PC-3 (cell line): ENCODE results near the gene SCYGR5. TPM values are rescaled to one million over a fixed set of nuclear protein-coding genes. Genes with fewer than 3 reads are reported as not detected.

Experiments
- ATAC-seq: fragments of 200-7000 bp; cut with Tn5 transposase; 2 replicates; pipeline ENCODE4 v1.9.1; 2020; ENCODE audit warnings: mild to moderate bottlenecking, moderate library complexity
- BruUV-seq: library from RNA; stranded (reverse); fragments of 400-500 nt; replicated peaks from 2 replicates; lab custom pipeline; 2021; lab: Mats Ljungman, UMichigan
- CTCF ChIA-PET: fragments of 300-600 bp; sonication (Branson Sonifier 250); formaldehyde crosslinking; loops from one replicate; lab custom pipeline; 2022; ENCODE audit warnings: antibody characterized with exemption; lab: Charles Lee
- POLR2A ChIA-PET: fragments of 300-600 bp; sonication (Branson Sonifier 250); formaldehyde crosslinking; loops from one replicate; lab custom pipeline; 2022; ENCODE audit warnings: antibody characterized with exemption; ENCODE audit not compliant: unreplicated experiment; lab: Charles Lee
- DNase-seq: peaks from one replicate; pipeline ENCODE4 v3.0.0-alpha.2; 2015
- H2AFZ ChIP-seq: fragments of 300-600 bp; sonication (generic); 2 replicates; pipeline ENCODE4 v1.6.0; 2016; ENCODE audit warnings: antibody characterized with exemption, low read length
- H3F3A ChIP-seq: fragments of 300-600 bp; sonication (generic); one replicate; pipeline ENCODE4 v1.6.0; 2017; ENCODE audit warnings: antibody characterized with exemption, low read length, control low read depth, mild to moderate bottlenecking; ENCODE audit not compliant: unreplicated experiment
- H3K27ac ChIP-seq: fragments of 300-600 bp; sonication (generic); 2 replicates; pipeline ENCODE4 v1.5.1; 2016; ENCODE audit warnings: mild to moderate bottlenecking, low read length
- H3K27me3 ChIP-seq: fragments of 300-600 bp; sonication (generic); 2 replicates; pipeline ENCODE4 v1.6.1; 2016; ENCODE audit warnings: low read length, mixed read lengths
- H3K36me3 ChIP-seq: fragments of 300-600 bp; sonication (generic); 2 replicates; pipeline ENCODE4 v1.6.1; 2016; ENCODE audit warnings: low read depth, mixed run types, low read length, mixed read lengths
- H3K4me1 ChIP-seq: fragments of 300-600 bp; sonication (generic); 2 replicates; pipeline ENCODE4 v1.5.1; 2016; ENCODE audit warnings: low read length; ENCODE audit not compliant: insufficient read depth
- H3K4me2 ChIP-seq: fragments of 300-600 bp; sonication (generic); 2 replicates; pipeline ENCODE4 v1.6.0; 2016; ENCODE audit warnings: low read length
- H3K4me3 ChIP-seq: fragments of 300-600 bp; sonication (generic); 2 replicates; pipeline ENCODE4 v1.5.1; 2016; ENCODE audit warnings: mild to moderate bottlenecking, low read length, mixed read lengths
- H3K79me2 ChIP-seq: fragments of 300-600 bp; sonication (generic); 2 replicates; pipeline ENCODE4 v1.6.1; 2017; ENCODE audit warnings: low read length, mixed read lengths
- H3K9ac ChIP-seq: fragments of 300-600 bp; sonication (generic); 2 replicates; pipeline ENCODE4 v1.6.0; 2016; ENCODE audit warnings: mild to moderate bottlenecking, low read length
- H3K9me2 ChIP-seq: fragments of 300-600 bp; sonication (generic); replicated peaks from 2 replicates; pipeline ENCODE4 v1.6.1; 2016; ENCODE audit warnings: mixed run types, low read length, mixed read lengths
- H3K9me3 ChIP-seq: fragments of 300-600 bp; sonication (generic); 2 replicates; pipeline ENCODE4 v1.6.1; 2016; ENCODE audit warnings: low read length, mixed read lengths
- H4K20me1 ChIP-seq: fragments of 300-600 bp; sonication (generic); 2 replicates; pipeline ENCODE4 v1.6.1; 2016; ENCODE audit warnings: low read length, mixed read lengths
- CTCF ChIP-seq: fragments of 300-600 bp; sonication (generic); conservative IDR thresholded peaks from 2 replicates; pipeline ENCODE4 v1.5.1; 2017; ENCODE audit warnings: antibody characterized with exemption, low read depth, mild to moderate bottlenecking, low read length
- EZH2 ChIP-seq: fragments of 300-600 bp; sonication (generic); IDR thresholded peaks from one replicate; pipeline ENCODE4 v1.6.1; 2017; ENCODE audit warnings: antibody characterized with exemption, mild to moderate bottlenecking, low read length; ENCODE audit not compliant: unreplicated experiment
- EZH2phosphoT487 ChIP-seq: fragments of 300-600 bp; sonication (generic); IDR thresholded peaks from 2 replicates; pipeline ENCODE4 v1.6.1; 2018; ENCODE audit warnings: mild to moderate bottlenecking, antibody characterized with exemption, low read length, borderline replicate concordance
- intact Hi-C: fragments of 100-400 bp; cut with micrococcal nuclease; formaldehyde crosslinking; loops from 2 replicates; pipeline ENCODE4 v1.9.0; 2023
- total RNA-seq: library from RNA; depleted of rRNA; stranded (reverse); fragments of >200 nt; gene quantifications from 2 replicates; pipeline ENCODE4 v1.2.3, GENCODE V29; 2014

SCYGR5 gene
- total RNA-seq, 1 experiment from 2014 or later, result not detected

GRCh38 chr2:227653419-227653818, 13.2 kb upstream of the SCYGR5 start:
- ChIA-PET CTCF (no interaction called here), POLR2A (no interaction called here)
- Histone ChIP-seq H3K9me2 (no peaks in the 10 kb centered on the region), H3F3A (no peaks in the 10 kb centered on the region), H3K9me3 (no peaks in the 10 kb centered on the region), H3K36me3 (no peaks in the 10 kb centered on the region), H3K4me3 (no peak overlapping the region), H4K20me1 (no peaks in the 10 kb centered on the region), H3K79me2 (no peaks in the 10 kb centered on the region), H2AFZ (no peak overlapping the region), H3K4me2 (no peak overlapping the region), H3K27me3 (no peaks in the 10 kb centered on the region), H3K27ac (no peak overlapping the region), H3K4me1 (0 out of 2 replicates have a peak, but pooled peaks cover 5% of the 10 kb centered on the region), H3K9ac (no peak overlapping the region)
- no peak for DNase-seq
- ATAC-seq, result no peak
- no TSS peak for BruUV-seq
- TF ChIP-seq EZH2 (no peak), CTCF (no peak), EZH2phosphoT487 (no peak)
- intact Hi-C loops, result no loop called here

- H3K79me2 ChIP-seq, result no peaks in the 10 kb centered on the region
- ChIA-PET POLR2A (no interaction called here), CTCF (no interaction called here)
- no peak overlapping the region for H3K9ac ChIP-seq
- intact Hi-C loops, result no loop called here
- H3K9me2 ChIP-seq, result no peaks in the 10 kb centered on the region
- H3K36me3 ChIP-seq, result no peaks in the 10 kb centered on the region
- TF ChIP-seq CTCF (no peak), EZH2phosphoT487 (no peak), EZH2 (no peak)
- H3K4me2 ChIP-seq, result no peak overlapping the region
- no TSS peak for BruUV-seq
- no peaks in the 10 kb centered on the region for H3K27me3 ChIP-seq
- ATAC-seq (no peak), DNase-seq (no peak)
- H3K27ac ChIP-seq, result no peak overlapping the region
- H3F3A ChIP-seq, result no peaks in the 10 kb centered on the region
- no peak overlapping the region for H2AFZ ChIP-seq
- H3K9me3 ChIP-seq, result no peaks in the 10 kb centered on the region
- 0 out of 2 replicates have a peak, but pooled peaks cover 5% of the 10 kb centered on the region for H3K4me1 ChIP-seq
- H4K20me1 ChIP-seq, result no peaks in the 10 kb centered on the region
- H3K4me3 ChIP-seq, result no peak overlapping the region
These were observed 12.2 kb upstream of the SCYGR5 start for GRCh38 chr2:227654426-227654825.

GRCh38 chr2:227655454-227655853, 11.2 kb upstream of the SCYGR5 start:
- no peaks in the 10 kb centered on the region for H3K9me3 ChIP-seq
- no peaks in the 10 kb centered on the region for H3K79me2 ChIP-seq
- H3K4me3 ChIP-seq, result no peak overlapping the region
- BruUV-seq, result no TSS peak
- H3F3A ChIP-seq, result no peaks in the 10 kb centered on the region
- H3K4me1 ChIP-seq, result 0 out of 2 replicates have a peak, but pooled peaks cover 5% of the 10 kb centered on the region
- no peak overlapping the region for H3K9ac ChIP-seq
- H3K27me3 ChIP-seq, result no peaks in the 10 kb centered on the region
- intact Hi-C loops, result loop anchor here (5.0 kb wide), 2 partner anchors 183 to 207 kb away; partner anchors contain the start of gene AGFG1
- no peak overlapping the region for H2AFZ ChIP-seq
- no peak for TF ChIP-seq EZH2phosphoT487
- TF ChIP-seq EZH2, result no peak
- no peak for TF ChIP-seq CTCF
- H3K4me2 ChIP-seq, result no peak overlapping the region
- ChIA-PET CTCF (no interaction called here), POLR2A (no interaction called here)
- no peaks in the 10 kb centered on the region for H3K36me3 ChIP-seq
- H4K20me1 ChIP-seq, result no peaks in the 10 kb centered on the region
- H3K9me2 ChIP-seq, result no peaks in the 10 kb centered on the region
- no peak overlapping the region for H3K27ac ChIP-seq
- DNase-seq (peak; percentile 85), ATAC-seq (peak; percentile 68)
